ENCODE results near the gene MIGA1.

Gene MIGA1

GRCh38 chr1:77757066-77757584 is 22.3 kb upstream of the MIGA1 start:
- no peak overlapping the region for H2BK12ac ChIP-seq (ENCODE audit: low read length)
- peaks cover 0 to 1% of the 10 kb centered on the region in 2 donors for H3K4me1 ChIP-seq (ENCODE audit: control insufficient read depth in 2 of 2, insufficient read depth in 1 of 2, low read depth in 1 of 2, low read length in 2 of 2)
- H3K36me3 ChIP-seq (replicated peaks in 1 of 2; ENCODE audit: control insufficient read depth in 2 of 2, insufficient read depth in 2 of 2, low read length in 2 of 2), result peaks cover 0 to 3% of the 10 kb centered on the region in 2 donors
- H3K23ac ChIP-seq (ENCODE audit: low read depth, low read length, poor library complexity), result no peak overlapping the region
- H3K4me3 ChIP-seq (ENCODE audit: low read length in 2 of 2), result no peak overlapping the region
- DNase-seq (ENCODE audit: low spot score), result no peak
- no peak overlapping the region for H2AFZ ChIP-seq (ENCODE audit: low read length)
- H2BK120ac ChIP-seq (ENCODE audit: low read depth, low read length), result no peak overlapping the region
- H3K9me3 ChIP-seq (replicated peaks in 1 of 2; ENCODE audit: control insufficient read depth in 2 of 2, insufficient read depth in 1 of 2, low read depth in 1 of 2, low read length in 2 of 2), result no peaks in the 10 kb centered on the region
- no peak overlapping the region for H4K91ac ChIP-seq (ENCODE audit: low read depth, low read length, poor library complexity)
- no peak overlapping the region for H3K18ac ChIP-seq (ENCODE audit: low read length)
- H3K9ac ChIP-seq (ENCODE audit: low read depth, low read length, poor library complexity), result no peak overlapping the region
- no peak overlapping the region for H2BK15ac ChIP-seq (ENCODE audit: low read length)
- no peak overlapping the region for H3K14ac ChIP-seq (ENCODE audit: low read length)
- H3K79me1 ChIP-seq (ENCODE audit: low read depth, low read length), result no peaks in the 10 kb centered on the region
- no peak overlapping the region for H3K27ac ChIP-seq (replicated peaks; ENCODE audit: low read length)
- WGBS, 2 donors (ENCODE audit: extremely low coverage in 2 of 2, insufficient read length in 2 of 2, insufficient replicate concordance in 1 of 2), result no CpG with 5 or more reads among the region's 1 CpG
- H2AK5ac ChIP-seq (ENCODE audit: low read depth, low read length), result no peak overlapping the region
- H4K8ac ChIP-seq (ENCODE audit: low read depth, low read length), result no peak overlapping the region
- no peak overlapping the region for H3K4me2 ChIP-seq (ENCODE audit: insufficient read depth, low read length, poor library complexity, severe bottlenecking)
- no peaks in the 10 kb centered on the region for H3K27me3 ChIP-seq (ENCODE audit: control insufficient read depth in 3 of 3, insufficient read depth in 3 of 3, low read depth in 1 of 3, low read length in 3 of 3)
- no peak overlapping the region for H2BK5ac ChIP-seq (ENCODE audit: low read length)
- H3K4ac ChIP-seq (ENCODE audit: low read length), result no peak overlapping the region

GRCh38 chr1:77757603-77758002 is 21.8 kb upstream of the MIGA1 start:
- H3K9me3 ChIP-seq (replicated peaks in 1 of 2; ENCODE audit: control insufficient read depth in 2 of 2, insufficient read depth in 1 of 2, low read depth in 1 of 2, low read length in 2 of 2), result no peaks in the 10 kb centered on the region
- H3K36me3 ChIP-seq (replicated peaks in 1 of 2; ENCODE audit: control insufficient read depth in 2 of 2, insufficient read depth in 2 of 2, low read length in 2 of 2), result peaks cover 0 to 3% of the 10 kb centered on the region in 2 donors
- no peak overlapping the region for H2BK5ac ChIP-seq (ENCODE audit: low read length)
- H4K8ac ChIP-seq (ENCODE audit: low read depth, low read length), result no peak overlapping the region
- H4K91ac ChIP-seq (ENCODE audit: low read depth, low read length, poor library complexity), result no peak overlapping the region
- no CpG with 5 or more reads among the region's 2 CpGs for WGBS, 2 donors (ENCODE audit: extremely low coverage in 2 of 2, insufficient read length in 2 of 2, insufficient replicate concordance in 1 of 2)
- no peak overlapping the region for H3K4me3 ChIP-seq (ENCODE audit: low read length in 2 of 2)
- H2AFZ ChIP-seq (ENCODE audit: low read length), result no peak overlapping the region
- peaks cover 0 to 1% of the 10 kb centered on the region in 2 donors for H3K4me1 ChIP-seq (ENCODE audit: control insufficient read depth in 2 of 2, insufficient read depth in 1 of 2, low read depth in 1 of 2, low read length in 2 of 2)
- no peak overlapping the region for H3K18ac ChIP-seq (ENCODE audit: low read length)
- no peak for DNase-seq (ENCODE audit: low spot score)
- H2BK120ac ChIP-seq (ENCODE audit: low read depth, low read length), result no peak overlapping the region
- H3K23ac ChIP-seq (ENCODE audit: low read depth, low read length, poor library complexity), result no peak overlapping the region
- H2BK15ac ChIP-seq (ENCODE audit: low read length), result no peak overlapping the region
- H3K4ac ChIP-seq (ENCODE audit: low read length), result no peak overlapping the region
- H2AK5ac ChIP-seq (ENCODE audit: low read depth, low read length), result no peak overlapping the region
- H3K9ac ChIP-seq (ENCODE audit: low read depth, low read length, poor library complexity), result no peak overlapping the region
- no peak overlapping the region for H3K14ac ChIP-seq (ENCODE audit: low read length)
- no peak overlapping the region for H3K4me2 ChIP-seq (ENCODE audit: insufficient read depth, low read length, poor library complexity, severe bottlenecking)
- no peaks in the 10 kb centered on the region for H3K79me1 ChIP-seq (ENCODE audit: low read depth, low read length)
- no peak overlapping the region for H3K27ac ChIP-seq (replicated peaks; ENCODE audit: low read length)
- no peak overlapping the region for H2BK12ac ChIP-seq (ENCODE audit: low read length)
- H3K27me3 ChIP-seq (ENCODE audit: control insufficient read depth in 3 of 3, insufficient read depth in 3 of 3, low read depth in 1 of 3, low read length in 3 of 3), result no peaks in the 10 kb centered on the region

- no peak within 1 kb of the TSS for H2BK15ac ChIP-seq (ENCODE audit: low read length)
- no peaks in the 10 kb centered on the region for H3K79me1 ChIP-seq (ENCODE audit: low read depth, low read length)
- H3K9ac ChIP-seq (ENCODE audit: low read depth, low read length, poor library complexity), result peak within 1 kb of the TSS; percentile 95
- peaks cover 0 to 1% of the 10 kb centered on the region in 2 donors for H3K4me1 ChIP-seq (ENCODE audit: control insufficient read depth in 2 of 2, insufficient read depth in 1 of 2, low read depth in 1 of 2, low read length in 2 of 2)
- peak within 1 kb of the TSS; percentile 63 for H2BK5ac ChIP-seq (ENCODE audit: low read length)
- H3K4me2 ChIP-seq (ENCODE audit: insufficient read depth, low read length, poor library complexity, severe bottlenecking), result peak within 1 kb of the TSS; percentile 69
- H2AFZ ChIP-seq (ENCODE audit: low read length), result peak within 1 kb of the TSS; percentile 100
- peak within 1 kb of the TSS; percentile 93 for H3K27ac ChIP-seq (replicated peaks; ENCODE audit: low read length)
- peaks cover 0 to 6% (median 0%) of the 10 kb centered on the region in 3 experiments for H3K27me3 ChIP-seq (ENCODE audit: control insufficient read depth in 3 of 3, insufficient read depth in 3 of 3, low read depth in 1 of 3, low read length in 3 of 3)
- H2BK12ac ChIP-seq (ENCODE audit: low read length), result no peak within 1 kb of the TSS
- H2BK120ac ChIP-seq (ENCODE audit: low read depth, low read length), result no peak within 1 kb of the TSS
- H4K8ac ChIP-seq (ENCODE audit: low read depth, low read length), result no peak within 1 kb of the TSS
- peak within 1 kb of the TSS; percentile 26 for H2AK5ac ChIP-seq (ENCODE audit: low read depth, low read length)
- WGBS, 2 donors (ENCODE audit: extremely low coverage in 2 of 2, insufficient read length in 2 of 2, insufficient replicate concordance in 1 of 2), result no CpG with 5 or more reads among the region's 79 CpGs
- peak within 1 kb of the TSS; percentile 92 to 97 for H3K4me3 ChIP-seq (ENCODE audit: low read length in 2 of 2)
- no peak within 1 kb of the TSS for H3K14ac ChIP-seq (ENCODE audit: low read length)
- H3K4ac ChIP-seq (ENCODE audit: low read length), result no peak within 1 kb of the TSS
- H3K23ac ChIP-seq (ENCODE audit: low read depth, low read length, poor library complexity), result peak within 1 kb of the TSS; percentile 83
- H4K91ac ChIP-seq (ENCODE audit: low read depth, low read length, poor library complexity), result no peak within 1 kb of the TSS
- H3K36me3 ChIP-seq (replicated peaks in 1 of 2; ENCODE audit: control insufficient read depth in 2 of 2, insufficient read depth in 2 of 2, low read length in 2 of 2), result no peaks in the 10 kb centered on the region
- peak; percentile 80 for DNase-seq (ENCODE audit: low spot score)
- no peaks in the 10 kb centered on the region for H3K9me3 ChIP-seq (replicated peaks in 1 of 2; ENCODE audit: control insufficient read depth in 2 of 2, insufficient read depth in 1 of 2, low read depth in 1 of 2, low read length in 2 of 2)
- H3K18ac ChIP-seq (ENCODE audit: low read length), result peak within 1 kb of the TSS; percentile 99
These were observed 20.1 kb upstream of the MIGA1 start, which contains the start of gene USP33 for GRCh38 chr1:77759071-77760028. Gene USP33, minus strand, starts transcription at chr1:77759852. Its CDS starts 18,155 bp downstream, at chr1:77741697.

- H3K4me1 ChIP-seq (ENCODE audit: control insufficient read depth in 2 of 2, insufficient read depth in 1 of 2, low read depth in 1 of 2, low read length in 2 of 2), result peaks cover 0 to 1% of the 10 kb centered on the region in 2 donors
- H3K9me3 ChIP-seq (replicated peaks in 1 of 2; ENCODE audit: control insufficient read depth in 2 of 2, insufficient read depth in 1 of 2, low read depth in 1 of 2, low read length in 2 of 2), result no peaks in the 10 kb centered on the region
- no peaks in the 10 kb centered on the region for H3K36me3 ChIP-seq (replicated peaks in 1 of 2; ENCODE audit: control insufficient read depth in 2 of 2, insufficient read depth in 2 of 2, low read length in 2 of 2)
- H2BK5ac ChIP-seq (ENCODE audit: low read length), result no peak overlapping the region
- no peak overlapping the region for H3K14ac ChIP-seq (ENCODE audit: low read length)
- H3K4ac ChIP-seq (ENCODE audit: low read length), result no peak overlapping the region
- H4K91ac ChIP-seq (ENCODE audit: low read depth, low read length, poor library complexity), result no peak overlapping the region
- H3K18ac ChIP-seq (ENCODE audit: low read length), result no peak overlapping the region
- no peak overlapping the region for H3K9ac ChIP-seq (ENCODE audit: low read depth, low read length, poor library complexity)
- H2AFZ ChIP-seq (ENCODE audit: low read length), result no peak overlapping the region
- no peak for DNase-seq (ENCODE audit: low spot score)
- H2AK5ac ChIP-seq (ENCODE audit: low read depth, low read length), result no peak overlapping the region
- H3K23ac ChIP-seq (ENCODE audit: low read depth, low read length, poor library complexity), result no peak overlapping the region
- WGBS, 2 donors (ENCODE audit: extremely low coverage in 2 of 2, insufficient read length in 2 of 2, insufficient replicate concordance in 1 of 2), result no CpG with 5 or more reads among the region's 1 CpG
- H2BK15ac ChIP-seq (ENCODE audit: low read length), result no peak overlapping the region
- peaks cover 0 to 11% (median 0%) of the 10 kb centered on the region in 3 experiments for H3K27me3 ChIP-seq (ENCODE audit: control insufficient read depth in 3 of 3, insufficient read depth in 3 of 3, low read depth in 1 of 3, low read length in 3 of 3)
- H2BK12ac ChIP-seq (ENCODE audit: low read length), result no peak overlapping the region
- no peak overlapping the region for H2BK120ac ChIP-seq (ENCODE audit: low read depth, low read length)
- H4K8ac ChIP-seq (ENCODE audit: low read depth, low read length), result no peak overlapping the region
- H3K4me2 ChIP-seq (ENCODE audit: insufficient read depth, low read length, poor library complexity, severe bottlenecking), result no peak overlapping the region
- H3K27ac ChIP-seq (replicated peaks; ENCODE audit: low read length), result no peak overlapping the region
- no peak overlapping the region for H3K4me3 ChIP-seq (ENCODE audit: low read length in 2 of 2)
- H3K79me1 ChIP-seq (ENCODE audit: low read depth, low read length), result no peaks in the 10 kb centered on the region
These were observed 17.4 kb upstream of the MIGA1 start for GRCh38 chr1:77762072-77762476.
